Endothelial cell of umbilical vein (primary cell): ENCODE data around the gene HMBS. TPM values are rescaled to one million over a fixed set of nuclear protein-coding genes. Genes with fewer than 3 reads are reported as not detected.
A peak's percentile ranks its signal among the peaks of the same experiment; 100 is the strongest.

Source experiments
- BruUV-seq: library from RNA; stranded (reverse); fragments of 400-500 nt; replicated peaks from 2 replicates; lab custom pipeline; 2021; lab: Mats Ljungman, UMichigan
- CTCF ChIA-PET: fragments of 300-600, 350-600 bp; sonication (Branson Sonifier 250); formaldehyde crosslinking; loops from one replicate; lab custom pipeline; 2021; ENCODE audit warnings: antibody characterized with exemption, inconsistent platforms; lab: Charles Lee
- POLR2A ChIA-PET: fragments of 300-600, 350-600 bp; sonication (Branson Sonifier 250); formaldehyde crosslinking; loops from one replicate; lab custom pipeline; 2021; ENCODE audit warnings: antibody characterized with exemption, inconsistent platforms; lab: Charles Lee
- DNase-seq: peaks from one replicate; pipeline ENCODE4 v3.0.0-alpha.2; 2011; ENCODE audit warnings: low read depth, low spot score
- FAIRE-seq: peaks from 2 replicates; lab custom pipeline; 2011; peaks lifted over from hg19 to GRCh38; lab: Jason Lieb, UNC
- H2AFZ ChIP-seq: 2 replicates; pipeline ENCODE4 v1.6.0; 2012; ENCODE audit warnings: low read depth, low read length, control low read depth, inconsistent platforms
- H3K27ac ChIP-seq: 2 replicates; pipeline ENCODE4 v1.5.1; 2011; ENCODE audit warnings: low read depth, mild to moderate bottlenecking, control low read depth, low read length, moderate library complexity; ENCODE audit not compliant: insufficient read depth
- H3K27me3 ChIP-seq, 2 experiments: 2 replicates each; pipeline versions ENCODE4 v1.6.0 to v1.6.1; 2011; ENCODE audit warnings: low read length in 2 of 2, mixed read lengths in 1 of 2; ENCODE audit not compliant: control insufficient read depth in 2 of 2, insufficient read depth in 2 of 2
- H3K36me3 ChIP-seq, 2 experiments: 2 replicates in 1 of 2; 3 replicates in 1 of 2; pipeline ENCODE4 v1.5.1; 2011; ENCODE audit warnings: low read length in 2 of 2, mild to moderate bottlenecking in 1 of 2, moderate library complexity in 1 of 2; ENCODE audit not compliant: control insufficient read depth in 2 of 2, insufficient read depth in 2 of 2; ENCODE audit errors: extremely low read depth in 1 of 2
- H3K4me1 ChIP-seq: 3 replicates; pipeline ENCODE4 v1.5.1; 2011; ENCODE audit warnings: mild to moderate bottlenecking, low read length; ENCODE audit not compliant: control insufficient read depth, insufficient read depth; ENCODE audit errors: extremely low read depth
- H3K4me2 ChIP-seq: 2 replicates; pipeline ENCODE4 v1.6.1; 2011; ENCODE audit warnings: low read length, control low read depth, mixed read lengths; ENCODE audit not compliant: insufficient read depth
- H3K4me3 ChIP-seq, 3 experiments: fragments of 200-600 bp in 1 of 3; sonication (generic), shearing (Covaris generic) in 1 of 3; replicated peaks in 1 of 3; 2 replicates each; pipeline ENCODE4 v1.5.1; 2011 to 2016; ENCODE audit warnings: control low read depth in 3 of 3, low read length in 3 of 3, mild to moderate bottlenecking in 2 of 3, inconsistent platforms in 1 of 3, low read depth in 1 of 3, moderate library complexity in 1 of 3; ENCODE audit not compliant: insufficient read depth in 1 of 3
- H3K79me2 ChIP-seq: 2 replicates; pipeline ENCODE4 v1.6.0; 2012; ENCODE audit warnings: low read length, inconsistent platforms; ENCODE audit not compliant: control insufficient read depth, insufficient read depth
- H3K9ac ChIP-seq: replicated peaks from 2 replicates; pipeline ENCODE3; 2011; ENCODE audit warnings: low read length, control low read depth; ENCODE audit not compliant: insufficient read depth; ENCODE audit errors: extremely low read depth
- H3K9me1 ChIP-seq: replicated peaks from 3 replicates; pipeline ENCODE4 v1.6.0; 2011; ENCODE audit warnings: mild to moderate bottlenecking, low read length; ENCODE audit not compliant: control insufficient read depth, insufficient read depth; ENCODE audit errors: extremely low read depth
- H3K9me3 ChIP-seq: replicated peaks from 2 replicates; pipeline ENCODE4 v1.5.1; 2012; ENCODE audit warnings: low read length, inconsistent platforms; ENCODE audit not compliant: control insufficient read depth, insufficient read depth
- H4K20me1 ChIP-seq: replicated peaks from 2 replicates; pipeline ENCODE3; 2011; ENCODE audit warnings: mild to moderate bottlenecking, low read length; ENCODE audit not compliant: control insufficient read depth, insufficient read depth; ENCODE audit errors: extremely low read depth
- EZH2 ChIP-seq: IDR thresholded peaks from 2 replicates; pipeline ENCODE4 v1.6.1; 2012; ENCODE audit warnings: borderline replicate concordance, low read depth, mild to moderate bottlenecking, moderate library complexity, low read length, inconsistent platforms; ENCODE audit not compliant: severe bottlenecking
- FOS ChIP-seq: IDR thresholded peaks from 2 replicates; pipeline ENCODE4 v1.6.1; 2011; ENCODE audit warnings: mild to moderate bottlenecking, low read length, moderate library complexity, borderline replicate concordance; ENCODE audit not compliant: insufficient read depth
- GATA2 ChIP-seq: IDR thresholded peaks from 2 replicates; pipeline ENCODE4 v1.7.0; 2011; ENCODE audit warnings: low read depth, mild to moderate bottlenecking, moderate library complexity, mixed read lengths, low read length; ENCODE audit not compliant: insufficient read length, insufficient read depth
- JUN ChIP-seq: IDR thresholded peaks from 2 replicates; pipeline ENCODE4 v1.6.1; 2011; ENCODE audit warnings: borderline replicate concordance, low read depth; ENCODE audit not compliant: insufficient read length, insufficient read depth
- MAX ChIP-seq: IDR thresholded peaks from 2 replicates; pipeline ENCODE4 v1.6.1; 2011; ENCODE audit not compliant: insufficient read depth, insufficient read length
- POLR2A ChIP-seq: IDR thresholded peaks from 2 replicates; pipeline ENCODE4 v1.6.1; 2012; ENCODE audit warnings: low read depth, mild to moderate bottlenecking, control low read depth, low read length
- POLR2AphosphoS5 ChIP-seq: IDR thresholded peaks from 2 replicates; pipeline ENCODE4 v1.6.1; 2012; ENCODE audit warnings: low read depth, mild to moderate bottlenecking, control low read depth, low read length, moderate library complexity; ENCODE audit not compliant: insufficient read depth
- dilution Hi-C: fragments of 300-500 bp; cut with MboI; formaldehyde crosslinking; loops from one replicate; pipeline ENCODE4 v1.15.0; 2019; ENCODE audit warnings: low sequenced_read_pairs; ENCODE audit not compliant: extremely low pct_ligation_motif_present
- intact Hi-C: fragments of 100-400 bp; cut with micrococcal nuclease; formaldehyde crosslinking; loops from one replicate; pipeline ENCODE4 v1.10.0; 2022
- polyA plus RNA-seq, 4 experiments: library from polyadenylated mRNA; depleted of rRNA in 3 of 4; stranded (reverse) in 3 of 4; unstranded in 1 of 4; fragments of >200 nt; gene quantifications; 2 replicates each; pipeline versions ENCODE4 v1.2.1 to v1.2.3, GENCODE V29; 2011 to 2012; ENCODE audit warnings: missing spikeins in 1 of 4
- total RNA-seq: library from RNA; stranded (reverse); gene quantifications from 2 replicates; pipeline ENCODE4 v1.2.3, GENCODE V29; 2021
- TF ChIP-seq, protein P1 (sequence below), 2 donors: IDR thresholded peaks; 1 replicate in 1 of 2; 2 replicates in 1 of 2; pipeline ENCODE4 v1.5.1; 2011; ENCODE audit warnings: low read length in 2 of 2, mild to moderate bottlenecking in 2 of 2, moderate library complexity in 2 of 2, control low read depth in 1 of 2, inconsistent platforms in 1 of 2, low read depth in 1 of 2; ENCODE audit not compliant: insufficient read depth in 1 of 2; ENCODE audit errors: extremely low read depth in 1 of 2

HMBS gene
- total and polyA plus RNA-seq, 2 donors (not counting 3 experiments of a cell fraction or from before 2014, with no cell fraction given) = 13.5 to 24.8 TPM

- Histone ChIP-seq H3K27me3 (no peaks in the 10 kb centered on the region), H3K9me3 (no peaks in the 10 kb centered on the region), H3K27ac (peak overlapping the region; percentile 94), H2AFZ (peak overlapping the region; percentile 65), H3K9me1 (no peaks in the 10 kb centered on the region), H3K36me3 (peaks cover 7 to 19% of the 10 kb centered on the region in 2 experiments), H3K9ac (peak overlapping the region; percentile 89), H3K79me2 (peaks cover 15% of the 10 kb centered on the region), H3K4me2 (peak overlapping the region; percentile 91), H3K4me1 (peaks cover 17% of the 10 kb centered on the region), H4K20me1 (no peaks in the 10 kb centered on the region), H3K4me3 (peak overlapping the region; percentile 81 to 97 (median 86))
- peak; percentile 55 for FAIRE-seq
- ChIA-PET CTCF (interaction anchor here (1.0 to 2.1 kb wide), 13 partner anchors 17 to 239 kb away, joined by 3 to 27 read pairs (median 9); partner anchors contain the start of genes CBL, HINFP and VPS11), POLR2A (interaction anchor here (1.0 to 1.4 kb wide), 4 partner anchors 15 to 215 kb away, joined by 3 to 7 read pairs (median 3); partner anchors contain the start of genes HINFP, MCAM and VPS11)
- no peak for DNase-seq
- intact Hi-C loops (loop anchor here (1.0 to 2.0 kb wide), 2 partner anchors 34 to 44 kb away; partner anchors contain the start of gene VPS11), dilution Hi-C loops (no loop called here)
- TF ChIP-seq POLR2A = no peak
- TF ChIP-seq EZH2 = no peak
- TF ChIP-seq, protein P1, sequence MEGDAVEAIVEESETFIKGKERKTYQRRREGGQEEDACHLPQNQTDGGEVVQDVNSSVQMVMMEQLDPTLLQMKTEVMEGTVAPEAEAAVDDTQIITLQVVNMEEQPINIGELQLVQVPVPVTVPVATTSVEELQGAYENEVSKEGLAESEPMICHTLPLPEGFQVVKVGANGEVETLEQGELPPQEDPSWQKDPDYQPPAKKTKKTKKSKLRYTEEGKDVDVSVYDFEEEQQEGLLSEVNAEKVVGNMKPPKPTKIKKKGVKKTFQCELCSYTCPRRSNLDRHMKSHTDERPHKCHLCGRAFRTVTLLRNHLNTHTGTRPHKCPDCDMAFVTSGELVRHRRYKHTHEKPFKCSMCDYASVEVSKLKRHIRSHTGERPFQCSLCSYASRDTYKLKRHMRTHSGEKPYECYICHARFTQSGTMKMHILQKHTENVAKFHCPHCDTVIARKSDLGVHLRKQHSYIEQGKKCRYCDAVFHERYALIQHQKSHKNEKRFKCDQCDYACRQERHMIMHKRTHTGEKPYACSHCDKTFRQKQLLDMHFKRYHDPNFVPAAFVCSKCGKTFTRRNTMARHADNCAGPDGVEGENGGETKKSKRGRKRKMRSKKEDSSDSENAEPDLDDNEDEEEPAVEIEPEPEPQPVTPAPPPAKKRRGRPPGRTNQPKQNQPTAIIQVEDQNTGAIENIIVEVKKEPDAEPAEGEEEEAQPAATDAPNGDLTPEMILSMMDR (IDR thresholded peaks at IDR 0.05; ENCODE audit: extremely low read depth in 1 of 2, insufficient read depth in 1 of 2, low read depth in 1 of 2, low read length in 2 of 2) = peak in 1 of 2 donors; percentile 19
- TF ChIP-seq MAX = no peak
- TF ChIP-seq POLR2AphosphoS5 = no peak
- no peak for TF ChIP-seq JUN
- TF ChIP-seq FOS = no peak
- no peak for TF ChIP-seq GATA2
- BruUV-seq = TSS peak; percentile 53
Measured at GRCh38 chr11:119100994-119101758, 16.5 kb downstream of the HMBS start.
